ENCODE measurements around the gene F5.
"Not testable (repeated sequence)": the region's sequence is repeated elsewhere in the genome, so short reads cannot be mapped to it uniquely, and the experiment has no call there.

The F5 gene

GRCh38 chr1:169508432-169509338 is 77.6 kb downstream of the F5 start:
- no peak for DNase-seq (ENCODE audit: low read depth in 2 of 2)

GRCh38 chr1:169507413-169507812 is 78.9 kb downstream of the F5 start:
- DNase-seq (ENCODE audit: low read depth in 2 of 2) = no peak

GRCh38 chr1:169503601-169504000 is 82.7 kb downstream of the F5 start:
- DNase-seq (ENCODE audit: low read depth in 2 of 2) = not testable (repeated sequence)

- no peak for DNase-seq (ENCODE audit: low read depth in 2 of 2)
Measured at GRCh38 chr1:169499807-169500206, 86.5 kb downstream of the F5 start.

GRCh38 chr1:169497317-169497716 is 89.0 kb downstream of the F5 start:
- DNase-seq (ENCODE audit: low read depth in 2 of 2) = no peak

GRCh38 chr1:169495916-169496315 is 90.4 kb downstream of the F5 start:
- DNase-seq (ENCODE audit: low read depth in 2 of 2) = no peak

- DNase-seq (ENCODE audit: low read depth in 2 of 2) = no peak
Measured at GRCh38 chr1:169495046-169495775, 91.1 kb downstream of the F5 start.

- no peak for DNase-seq (ENCODE audit: low read depth in 2 of 2)
Measured at GRCh38 chr1:169494343-169494742, 91.9 kb downstream of the F5 start.

- DNase-seq (ENCODE audit: low read depth in 2 of 2) = no peak
Measured at GRCh38 chr1:169493251-169493650, 93.0 kb downstream of the F5 start.

- peak; percentile 11 to 44 for DNase-seq (ENCODE audit: low read depth in 2 of 2)
Measured at GRCh38 chr1:169491845-169492281, 94.4 kb downstream of the F5 start.

GRCh38 chr1:169488157-169488556 is 98.1 kb downstream of the F5 start:
- DNase-seq (ENCODE audit: low read depth in 2 of 2) = no peak

GRCh38 chr1:169487561-169487960 is 98.7 kb downstream of the F5 start:
- DNase-seq (ENCODE audit: low read depth in 2 of 2) = no peak

- no peak for DNase-seq (ENCODE audit: low read depth in 2 of 2)
Measured at GRCh38 chr1:169487133-169487532, 99.1 kb downstream of the F5 start.

GRCh38 chr1:169486281-169487051 is 99.8 kb downstream of the F5 start:
- DNase-seq (ENCODE audit: low read depth in 2 of 2) = no peak

GRCh38 chr1:169485431-169486280 is 100.6 kb downstream of the F5 start, which contains the start of gene SLC19A2:
SLC19A2 (minus strand) TSS chr1:169485944; CDS start chr1:169485766, 178 bp downstream.
- peak; percentile 86 to 91 for DNase-seq (ENCODE audit: low read depth in 2 of 2)

GRCh38 chr1:169484683-169485430 is 101.4 kb downstream of the F5 start:
- DNase-seq (ENCODE audit: low read depth in 2 of 2) = peak in 1 of 2 donors; percentile 5

GRCh38 chr1:169484101-169484500 is 102.2 kb downstream of the F5 start:
- DNase-seq (ENCODE audit: low read depth in 2 of 2) = no peak

- DNase-seq (ENCODE audit: low read depth in 2 of 2) = no peak
Measured at GRCh38 chr1:169483500-169483966, 102.7 kb downstream of the F5 start.

GRCh38 chr1:169479363-169480066 is 106.8 kb downstream of the F5 start:
- DNase-seq (ENCODE audit: low read depth in 2 of 2) = no peak

Measured in stimulated activated CD4-positive, alpha-beta T cell treated with anti-CD3 and anti-CD28 coated beads, Interleukin-4, amount 100 ng/mL, for 48 hours (primary cell).